Thoracic aorta (tissue), 2 donors: ENCODE measurements around the gene SPSB4. TPM values are rescaled to one million over a fixed set of nuclear protein-coding genes. Genes with fewer than 3 reads are reported as not detected.

Experiments
- ATAC-seq: fragments of 150-250 bp; one replicate; pipeline ENCODE4 v1.8.0; 2017; ENCODE audit warnings: low read depth; ENCODE audit not compliant: insufficient number of reproducible peaks, low FRiP score
- DNase-seq: peaks from one replicate; pipeline ENCODE4 v3.0.0-alpha.2; 2020; ENCODE audit warnings: low spot score
- H3K27ac ChIP-seq, 2 donors: fragments of 200-600 bp; sonication (generic); 1 replicate in 1 of 2; 2 replicates in 1 of 2; pipeline ENCODE4 v1.5.1; 2016; ENCODE audit warnings: mild to moderate bottlenecking in 2 of 2, moderate library complexity in 2 of 2
- H3K27me3 ChIP-seq: fragments of 200-600 bp; sonication (generic); replicated peaks from 2 replicates; pipeline ENCODE4 v1.6.0; 2016; ENCODE audit warnings: mild to moderate bottlenecking; ENCODE audit not compliant: insufficient read depth
- H3K36me3 ChIP-seq: fragments of 200-600 bp; sonication (generic); one replicate; pipeline ENCODE4 v1.5.1; 2016
- H3K4me1 ChIP-seq, 2 donors: fragments of 200-600 bp; sonication (generic); 1 replicate in 1 of 2; 2 replicates in 1 of 2; pipeline versions ENCODE4 v1.5.1 to v1.6.0; 2016; ENCODE audit warnings: low read depth in 2 of 2, mild to moderate bottlenecking in 1 of 2; ENCODE audit not compliant: control insufficient read depth in 1 of 2
- H3K4me3 ChIP-seq: fragments of 200-600 bp; sonication (generic); 2 replicates; pipeline ENCODE4 v1.5.1; 2016; ENCODE audit warnings: mild to moderate bottlenecking
- H3K9me3 ChIP-seq: fragments of 200-600 bp; sonication (generic); 2 replicates; pipeline ENCODE4 v1.5.1; 2016
- CTCF ChIP-seq: fragments of 200-600 bp; sonication (generic); IDR thresholded peaks from one replicate; pipeline ENCODE4 v1.5.1; 2019; ENCODE audit warnings: antibody characterized with exemption
- total RNA-seq, 2 donors: library from RNA; depleted of rRNA; stranded (reverse); fragments of >200 nt; gene quantifications; one replicate each; pipeline versions ENCODE4 v1.1.0 to v1.2.3, GENCODE V29; 2016

SPSB4 gene
- total RNA-seq, 2 donors from 2014 or later = 0.41 to 1.1 TPM

- no peaks in the 10 kb centered on the region for H3K4me1 ChIP-seq
- no peak for TF ChIP-seq CTCF
- no peak overlapping the region for H3K27ac ChIP-seq
- H3K9me3 ChIP-seq = no peaks in the 10 kb centered on the region
- no peaks in the 10 kb centered on the region for H3K27me3 ChIP-seq
- H3K36me3 ChIP-seq = no peaks in the 10 kb centered on the region
- no peak overlapping the region for H3K4me3 ChIP-seq
- DNase-seq = no peak
- ATAC-seq = no peak
Measured at GRCh38 chr3:141143517-141143916, 92.4 kb downstream of the SPSB4 start.

- Histone ChIP-seq H3K9me3 (no peaks in the 10 kb centered on the region), H3K36me3 (no peaks in the 10 kb centered on the region), H3K4me3 (no peak overlapping the region), H3K4me1 (no peaks in the 10 kb centered on the region), H3K27ac (no peak overlapping the region), H3K27me3 (no peaks in the 10 kb centered on the region)
- no peak for TF ChIP-seq CTCF
- ATAC-seq (no peak), DNase-seq (no peak)
Measured at GRCh38 chr3:141146979-141147470, 95.9 kb downstream of the SPSB4 start.

- DNase-seq (no peak), ATAC-seq (no peak)
- Histone ChIP-seq H3K9me3 (no peaks in the 10 kb centered on the region), H3K27ac (no peak overlapping the region), H3K4me1 (no peaks in the 10 kb centered on the region), H3K36me3 (no peaks in the 10 kb centered on the region), H3K27me3 (no peaks in the 10 kb centered on the region), H3K4me3 (no peak overlapping the region)
- TF ChIP-seq CTCF = no peak
Measured at GRCh38 chr3:141147657-141148056, 96.5 kb downstream of the SPSB4 start.

GRCh38 chr3:141148169-141148568 is 97.0 kb downstream of the SPSB4 start:
- ATAC-seq = no peak
- no peaks in the 10 kb centered on the region for H3K9me3 ChIP-seq
- no peaks in the 10 kb centered on the region for H3K4me1 ChIP-seq
- no peak overlapping the region for H3K4me3 ChIP-seq
- DNase-seq = no peak
- H3K27me3 ChIP-seq = no peaks in the 10 kb centered on the region
- H3K27ac ChIP-seq = no peak overlapping the region
- H3K36me3 ChIP-seq = no peaks in the 10 kb centered on the region
- no peak for TF ChIP-seq CTCF

- Histone ChIP-seq H3K27me3 (no peaks in the 10 kb centered on the region), H3K36me3 (no peaks in the 10 kb centered on the region), H3K4me3 (no peak overlapping the region), H3K4me1 (no peaks in the 10 kb centered on the region), H3K27ac (no peak overlapping the region), H3K9me3 (no peaks in the 10 kb centered on the region)
- DNase-seq = no peak
- no peak for TF ChIP-seq CTCF
- no peak for ATAC-seq
Measured at GRCh38 chr3:141148770-141149169, 97.6 kb downstream of the SPSB4 start.
